ENCODE results near the gene CISTR. TPM values are rescaled to one million over a fixed set of nuclear protein-coding genes. Genes with fewer than 3 reads are reported as not detected.

The CISTR gene
- total RNA-seq, 1 experiment from 2014 or later = not detected

GRCh38 chr12:53761306-53761705, 9.5 kb upstream of the CISTR start:
- intact Hi-C loops (cut with micrococcal nuclease) = no loop called here

GRCh38 chr12:53759261-53759660, 7.5 kb upstream of the CISTR start:
- ChIA-PET POLR2A (no interaction called here), CTCF (interaction anchor here (3.6 kb wide), 1 partner anchor 13 kb away, joined by 28 read pairs; no protein-coding TSS in a partner anchor)
- no TSS peak for BruUV-seq (replicated peaks)
- peaks cover 26% of the 10 kb centered on the region for H3K27me3 Mint-ChIP-seq (ENCODE audit: insufficient read depth, unreplicated experiment)
- H3K9me3 Mint-ChIP-seq (ENCODE audit: unreplicated experiment) = no peaks in the 10 kb centered on the region
- DNase-seq (ENCODE audit: unreplicated experiment) = no peak
- H3K4me1 Mint-ChIP-seq (ENCODE audit: insufficient read depth, unreplicated experiment) = peaks cover 7% of the 10 kb centered on the region
- no peak for TF ChIP-seq CTCF (IDR thresholded peaks at IDR 0.05; ENCODE audit: unreplicated experiment)
- no peaks in the 10 kb centered on the region for H3K36me3 Mint-ChIP-seq (ENCODE audit: insufficient read depth, unreplicated experiment)
- intact Hi-C loops (cut with micrococcal nuclease) = no loop called here
- no peak overlapping the region for H3K4me3 Mint-ChIP-seq (ENCODE audit: unreplicated experiment)
- no peak overlapping the region for H3K27ac Mint-ChIP-seq (ENCODE audit: low read depth, unreplicated experiment)

More at GRCh38 chr12:53761306-53761705, 9.5 kb upstream of the CISTR start:
- ChIA-PET CTCF (interaction anchor here (0.7 to 3.6 kb wide), 6 partner anchors 15 to 253 kb away, joined by 3 to 28 read pairs (median 5); no protein-coding TSS in a partner anchor), POLR2A (no interaction called here)
- no peak for DNase-seq (ENCODE audit: unreplicated experiment)
- BruUV-seq (replicated peaks) = no TSS peak
- Mint-ChIP-seq H3K36me3 (ENCODE audit: insufficient read depth, unreplicated experiment) (no peaks in the 10 kb centered on the region), H3K9me3 (ENCODE audit: unreplicated experiment) (no peaks in the 10 kb centered on the region), H3K27ac (ENCODE audit: low read depth, unreplicated experiment) (no peak overlapping the region), H3K4me3 (ENCODE audit: unreplicated experiment) (no peak overlapping the region), H3K4me1 (ENCODE audit: insufficient read depth, unreplicated experiment) (peaks cover 7% of the 10 kb centered on the region), H3K27me3 (ENCODE audit: insufficient read depth, unreplicated experiment) (peaks cover 26% of the 10 kb centered on the region)
- no peak for TF ChIP-seq CTCF (IDR thresholded peaks at IDR 0.05; ENCODE audit: unreplicated experiment)

GRCh38 chr12:53758730-53759103, 6.9 kb upstream of the CISTR start:
- CTCF ChIA-PET = interaction anchor here (0.6 to 3.6 kb wide), 4 partner anchors 12 to 82 kb away, joined by 3 to 28 read pairs (median 8); no protein-coding TSS in a partner anchor

More at GRCh38 chr12:53758730-53759103, 6.9 kb upstream of the CISTR start:
- POLR2A ChIA-PET = no interaction called here
- no peaks in the 10 kb centered on the region for H3K36me3 Mint-ChIP-seq (ENCODE audit: insufficient read depth, unreplicated experiment)
- no peak overlapping the region for H3K27ac Mint-ChIP-seq (ENCODE audit: low read depth, unreplicated experiment)
- no peak for DNase-seq (ENCODE audit: unreplicated experiment)
- intact Hi-C loops (cut with micrococcal nuclease) = no loop called here
- H3K27me3 Mint-ChIP-seq (ENCODE audit: insufficient read depth, unreplicated experiment) = peaks cover 26% of the 10 kb centered on the region
- no peak for TF ChIP-seq CTCF (IDR thresholded peaks at IDR 0.05; ENCODE audit: unreplicated experiment)
- no TSS peak for BruUV-seq (replicated peaks)
- H3K4me1 Mint-ChIP-seq (ENCODE audit: insufficient read depth, unreplicated experiment) = peaks cover 7% of the 10 kb centered on the region
- H3K4me3 Mint-ChIP-seq (ENCODE audit: unreplicated experiment) = no peak overlapping the region
- H3K9me3 Mint-ChIP-seq (ENCODE audit: unreplicated experiment) = no peaks in the 10 kb centered on the region

Measured in MCF 10A (cell line).